ENCODE data around the gene CFAP251. TPM values are rescaled to one million over a fixed set of nuclear protein-coding genes. Genes with fewer than 3 reads are reported as not detected.

CFAP251 gene
- total and polyA plus RNA-seq, 10 of the 15 experiments (the other 5 are each of a cell fraction or from before 2014, with no cell fraction given): 0.10 to 0.97 (median 0.64) TPM

GRCh38 chr12:122028905-122029560 lies 110.6 kb downstream of the CFAP251 start (continued):
- TF ChIP-seq RELB (IDR thresholded peaks at IDR 0.05; ENCODE audit: low read depth) (peak; percentile 39; the same call in 1 of the 2 replicates), PRDM15 (CRISPR knock-in tag; IDR thresholded peaks at IDR 0.05) (no peak), ASH2L (IDR thresholded peaks at IDR 0.05; ENCODE audit: borderline replicate concordance, low read depth) (no peak), TAF1 (IDR thresholded peaks at IDR 0.05; ENCODE audit: borderline replicate concordance, low read depth, low read length) (no peak), RBBP5 (conservative IDR thresholded peaks at IDR 0.05) (no peak), SRF (IDR thresholded peaks at IDR 0.05; ENCODE audit: low read depth in 2 of 2, low read length in 2 of 2) (no peak), NRF1 (conservative IDR thresholded peaks at IDR 0.05; ENCODE audit: low read depth, low read length) (no peak), NBN (IDR thresholded peaks at IDR 0.05) (peak; percentile 45; the same call in 1 of the 2 replicates), ELK1 (IDR thresholded peaks at IDR 0.05; ENCODE audit: low read depth, low read length) (no peak), NFIC (IDR thresholded peaks at IDR 0.05; ENCODE audit: low read depth, low read length) (peak; percentile 44; the same call in 1 of the 2 replicates), ZNF24 (IDR thresholded peaks at IDR 0.05) (no peak), MYC (IDR thresholded peaks at IDR 0.05; ENCODE audit: insufficient read depth, insufficient read length, insufficient replicate concordance, low read length, severe bottlenecking) (no peak), ESRRA (IDR thresholded peaks at IDR 0.05; ENCODE audit: low read length) (no peak)
- TF ChIP-seq, protein P1, sequence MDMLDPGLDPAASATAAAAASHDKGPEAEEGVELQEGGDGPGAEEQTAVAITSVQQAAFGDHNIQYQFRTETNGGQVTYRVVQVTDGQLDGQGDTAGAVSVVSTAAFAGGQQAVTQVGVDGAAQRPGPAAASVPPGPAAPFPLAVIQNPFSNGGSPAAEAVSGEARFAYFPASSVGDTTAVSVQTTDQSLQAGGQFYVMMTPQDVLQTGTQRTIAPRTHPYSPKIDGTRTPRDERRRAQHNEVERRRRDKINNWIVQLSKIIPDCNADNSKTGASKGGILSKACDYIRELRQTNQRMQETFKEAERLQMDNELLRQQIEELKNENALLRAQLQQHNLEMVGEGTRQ (IDR thresholded peaks at IDR 0.05; ENCODE audit: borderline replicate concordance, low read depth, low read length): no peak; the same call in 1 of the 2 replicates
- TF ChIP-seq, protein P2, sequence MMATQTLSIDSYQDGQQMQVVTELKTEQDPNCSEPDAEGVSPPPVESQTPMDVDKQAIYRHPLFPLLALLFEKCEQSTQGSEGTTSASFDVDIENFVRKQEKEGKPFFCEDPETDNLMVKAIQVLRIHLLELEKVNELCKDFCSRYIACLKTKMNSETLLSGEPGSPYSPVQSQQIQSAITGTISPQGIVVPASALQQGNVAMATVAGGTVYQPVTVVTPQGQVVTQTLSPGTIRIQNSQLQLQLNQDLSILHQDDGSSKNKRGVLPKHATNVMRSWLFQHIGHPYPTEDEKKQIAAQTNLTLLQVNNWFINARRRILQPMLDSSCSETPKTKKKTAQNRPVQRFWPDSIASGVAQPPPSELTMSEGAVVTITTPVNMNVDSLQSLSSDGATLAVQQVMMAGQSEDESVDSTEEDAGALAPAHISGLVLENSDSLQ (IDR thresholded peaks at IDR 0.05): peak; percentile 56; the same call in 1 of the 2 replicates
- TF ChIP-seq, protein P3, sequence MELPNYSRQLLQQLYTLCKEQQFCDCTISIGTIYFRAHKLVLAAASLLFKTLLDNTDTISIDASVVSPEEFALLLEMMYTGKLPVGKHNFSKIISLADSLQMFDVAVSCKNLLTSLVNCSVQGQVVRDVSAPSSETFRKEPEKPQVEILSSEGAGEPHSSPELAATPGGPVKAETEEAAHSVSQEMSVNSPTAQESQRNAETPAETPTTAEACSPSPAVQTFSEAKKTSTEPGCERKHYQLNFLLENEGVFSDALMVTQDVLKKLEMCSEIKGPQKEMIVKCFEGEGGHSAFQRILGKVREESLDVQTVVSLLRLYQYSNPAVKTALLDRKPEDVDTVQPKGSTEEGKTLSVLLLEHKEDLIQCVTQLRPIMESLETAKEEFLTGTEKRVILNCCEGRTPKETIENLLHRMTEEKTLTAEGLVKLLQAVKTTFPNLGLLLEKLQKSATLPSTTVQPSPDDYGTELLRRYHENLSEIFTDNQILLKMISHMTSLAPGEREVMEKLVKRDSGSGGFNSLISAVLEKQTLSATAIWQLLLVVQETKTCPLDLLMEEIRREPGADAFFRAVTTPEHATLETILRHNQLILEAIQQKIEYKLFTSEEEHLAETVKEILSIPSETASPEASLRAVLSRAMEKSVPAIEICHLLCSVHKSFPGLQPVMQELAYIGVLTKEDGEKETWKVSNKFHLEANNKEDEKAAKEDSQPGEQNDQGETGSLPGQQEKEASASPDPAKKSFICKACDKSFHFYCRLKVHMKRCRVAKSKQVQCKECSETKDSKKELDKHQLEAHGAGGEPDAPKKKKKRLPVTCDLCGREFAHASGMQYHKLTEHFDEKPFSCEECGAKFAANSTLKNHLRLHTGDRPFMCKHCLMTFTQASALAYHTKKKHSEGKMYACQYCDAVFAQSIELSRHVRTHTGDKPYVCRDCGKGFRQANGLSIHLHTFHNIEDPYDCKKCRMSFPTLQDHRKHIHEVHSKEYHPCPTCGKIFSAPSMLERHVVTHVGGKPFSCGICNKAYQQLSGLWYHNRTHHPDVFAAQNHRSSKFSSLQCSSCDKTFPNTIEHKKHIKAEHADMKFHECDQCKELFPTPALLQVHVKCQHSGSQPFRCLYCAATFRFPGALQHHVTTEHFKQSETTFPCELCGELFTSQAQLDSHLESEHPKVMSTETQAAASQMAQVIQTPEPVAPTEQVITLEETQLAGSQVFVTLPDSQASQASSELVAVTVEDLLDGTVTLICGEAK (IDR thresholded peaks at IDR 0.05; ENCODE audit: borderline replicate concordance): no peak

Measured in GM12878 (cell line).